Fibroblast of villous mesenchyme (primary cell): ENCODE data around the gene PTPRJ. TPM values are rescaled to one million over a fixed set of nuclear protein-coding genes. Genes with fewer than 3 reads are reported as not detected.

Experiments used
- DNase-seq: peaks from one replicate; pipeline ENCODE4 v3.0.0-alpha.2; 2010; ENCODE audit warnings: low read depth
- H3K4me3 ChIP-seq: 2 replicates; pipeline ENCODE4 v1.5.1; 2011; ENCODE audit warnings: low read depth, mild to moderate bottlenecking, low read length
- total RNA-seq: library from RNA; depleted of rRNA; stranded (reverse); fragments of >200 nt; gene quantifications from 2 replicates; pipeline ENCODE4 v1.2.3, GENCODE V29; 2012
- TF ChIP-seq, protein P1 (sequence below): IDR thresholded peaks from 2 replicates; pipeline ENCODE4 v1.5.1; 2012; ENCODE audit warnings: low read depth, mild to moderate bottlenecking, low read length; ENCODE audit not compliant: insufficient read depth

The PTPRJ gene
- total RNA-seq, 1 donor = 29.8 TPM

DNA sequence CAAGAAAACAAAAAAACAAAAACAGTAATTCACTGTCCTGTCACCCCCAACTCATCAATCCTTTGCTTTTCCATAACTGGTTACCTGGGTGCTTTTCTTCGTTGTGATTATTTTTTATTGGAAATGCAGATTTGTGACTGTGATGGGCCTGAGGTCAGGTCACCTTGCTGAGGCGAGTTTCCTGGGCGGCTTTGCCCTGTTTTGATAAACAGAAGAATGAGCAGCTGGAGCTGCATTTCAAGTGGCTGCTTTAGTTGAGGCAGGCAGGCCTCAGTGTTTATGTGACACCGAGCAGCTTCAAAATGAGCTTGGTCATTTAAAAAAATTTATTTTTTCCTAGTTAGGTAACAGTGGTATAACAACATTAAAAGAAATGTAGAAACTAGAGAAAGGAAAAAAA, 22.2 kb downstream of the PTPRJ start:
- H3K4me3 ChIP-seq = no peak overlapping the region
- TF ChIP-seq, protein P1, sequence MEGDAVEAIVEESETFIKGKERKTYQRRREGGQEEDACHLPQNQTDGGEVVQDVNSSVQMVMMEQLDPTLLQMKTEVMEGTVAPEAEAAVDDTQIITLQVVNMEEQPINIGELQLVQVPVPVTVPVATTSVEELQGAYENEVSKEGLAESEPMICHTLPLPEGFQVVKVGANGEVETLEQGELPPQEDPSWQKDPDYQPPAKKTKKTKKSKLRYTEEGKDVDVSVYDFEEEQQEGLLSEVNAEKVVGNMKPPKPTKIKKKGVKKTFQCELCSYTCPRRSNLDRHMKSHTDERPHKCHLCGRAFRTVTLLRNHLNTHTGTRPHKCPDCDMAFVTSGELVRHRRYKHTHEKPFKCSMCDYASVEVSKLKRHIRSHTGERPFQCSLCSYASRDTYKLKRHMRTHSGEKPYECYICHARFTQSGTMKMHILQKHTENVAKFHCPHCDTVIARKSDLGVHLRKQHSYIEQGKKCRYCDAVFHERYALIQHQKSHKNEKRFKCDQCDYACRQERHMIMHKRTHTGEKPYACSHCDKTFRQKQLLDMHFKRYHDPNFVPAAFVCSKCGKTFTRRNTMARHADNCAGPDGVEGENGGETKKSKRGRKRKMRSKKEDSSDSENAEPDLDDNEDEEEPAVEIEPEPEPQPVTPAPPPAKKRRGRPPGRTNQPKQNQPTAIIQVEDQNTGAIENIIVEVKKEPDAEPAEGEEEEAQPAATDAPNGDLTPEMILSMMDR = no peak
- no peak for DNase-seq

DNA sequence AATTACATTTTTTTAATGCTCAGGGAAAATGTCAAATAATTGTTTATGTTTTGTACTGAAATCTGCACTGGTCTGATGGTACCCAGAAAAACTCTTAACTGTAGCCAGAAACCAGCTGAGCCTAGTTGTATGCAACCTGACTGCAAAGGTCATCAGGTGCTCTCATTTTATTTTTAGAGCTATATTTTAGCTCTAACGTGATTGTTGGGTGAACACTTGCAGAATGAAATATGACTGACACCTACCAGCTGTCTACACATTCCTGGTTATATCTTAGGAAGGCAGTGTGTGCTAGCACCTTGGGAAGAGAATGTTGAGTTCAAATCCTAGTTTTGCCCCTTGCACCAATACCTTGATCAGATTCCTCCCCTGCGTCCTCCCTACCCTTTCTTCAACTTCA, 23.6 kb downstream of the PTPRJ start:
- no peak overlapping the region for H3K4me3 ChIP-seq
- no peak for DNase-seq
- TF ChIP-seq, protein P1 = no peak

- TF ChIP-seq, protein P1 = no peak
- H3K4me3 ChIP-seq = no peak overlapping the region
- DNase-seq = no peak
These were observed 24.1 kb downstream of the PTPRJ start for GRCh38 chr11:48004456-48004855.

- H3K4me3 ChIP-seq = no peak overlapping the region
- DNase-seq = peak; percentile 65
- TF ChIP-seq, protein P1 = no peak
These were observed 24.8 kb downstream of the PTPRJ start for GRCh38 chr11:48005136-48005535.

DNA sequence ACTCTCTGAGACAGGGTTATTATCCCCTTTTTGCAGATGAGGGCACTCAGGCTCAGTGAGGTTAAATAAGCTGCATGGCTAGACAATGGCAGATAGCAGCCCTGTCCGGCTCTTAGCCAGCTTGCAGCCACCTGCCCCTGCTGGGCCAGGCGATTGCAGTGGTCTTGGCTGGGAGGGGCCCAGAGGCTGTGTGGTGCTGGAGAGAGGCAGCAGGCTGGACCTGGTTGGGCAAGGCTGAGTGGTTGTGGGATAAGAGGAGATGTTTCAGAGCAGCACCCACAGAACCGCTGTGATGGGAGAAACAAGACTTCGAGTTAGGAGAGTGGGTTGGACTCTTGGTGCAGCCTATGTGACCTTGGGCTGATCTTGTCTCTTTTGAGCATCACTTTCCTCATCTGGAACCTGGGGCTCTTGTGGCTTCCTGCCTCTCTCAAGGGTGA, 25.5 kb downstream of the PTPRJ start:
- no peak for DNase-seq
- TF ChIP-seq, protein P1 = no peak
- H3K4me3 ChIP-seq = no peak overlapping the region

DNA sequence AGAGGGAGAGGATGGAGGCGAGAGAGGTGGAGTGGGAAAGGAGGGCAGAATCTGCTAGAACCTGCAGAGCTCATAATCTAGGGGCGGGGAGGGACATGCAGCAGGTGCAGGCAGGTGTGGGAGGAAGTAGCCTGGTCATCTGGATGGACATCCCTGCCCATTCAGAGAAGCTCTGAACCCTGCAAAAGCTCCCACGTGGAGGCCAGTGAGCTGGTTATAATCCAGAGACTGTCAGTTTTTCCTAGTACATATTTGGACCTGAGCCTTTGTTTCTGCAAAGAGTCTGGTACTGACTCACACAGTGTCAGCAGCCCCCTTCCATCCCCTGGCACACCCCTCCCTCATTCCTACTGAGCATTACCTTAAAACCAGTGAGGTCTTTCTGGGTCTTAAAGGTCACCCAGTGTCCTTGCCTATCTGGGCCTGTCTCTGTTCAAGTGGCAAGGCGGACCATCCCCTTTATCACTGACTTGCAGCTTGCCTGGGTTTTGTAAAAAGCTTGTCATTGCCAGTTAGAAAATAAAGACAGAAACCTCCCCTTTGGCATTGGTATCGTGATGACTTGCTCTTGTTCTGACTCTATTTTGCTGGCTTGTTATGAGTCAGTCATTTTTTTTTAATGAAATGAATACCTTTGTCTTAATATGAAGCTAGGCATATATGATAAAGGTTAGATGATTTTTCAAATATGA, 26.1 kb downstream of the PTPRJ start:
- TF ChIP-seq, protein P1 = no peak
- DNase-seq = no peak
- no peak overlapping the region for H3K4me3 ChIP-seq

DNA sequence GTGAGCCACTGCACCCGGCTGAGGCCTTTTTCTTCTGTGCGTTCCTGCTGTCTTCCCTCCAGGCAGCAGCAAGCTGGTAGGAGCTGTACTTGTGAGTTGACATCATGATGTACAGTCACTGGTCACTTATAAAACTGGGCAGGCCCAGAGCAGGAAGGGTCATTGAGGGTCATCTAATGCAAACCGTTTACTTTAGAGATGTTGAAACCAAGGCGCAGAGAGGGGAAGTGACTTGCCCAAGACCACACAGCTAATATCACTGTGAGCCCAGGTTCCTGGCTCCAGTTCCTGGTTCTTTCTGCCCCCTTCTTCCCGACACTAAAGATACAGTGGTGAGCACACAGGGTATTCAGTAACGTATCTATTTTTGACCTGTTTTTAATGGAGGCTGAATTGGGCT, 27.3 kb downstream of the PTPRJ start:
- no peak overlapping the region for H3K4me3 ChIP-seq
- TF ChIP-seq, protein P1 = no peak
- DNase-seq = no peak
